G401 (cell line): ENCODE data around the gene LRFN5. TPM values are rescaled to one million over a fixed set of nuclear protein-coding genes. Genes with fewer than 3 reads are reported as not detected.
A peak's percentile ranks its signal among the peaks of the same experiment; 100 is the strongest.
"Not testable (repeated sequence)": the region's sequence is repeated elsewhere in the genome, so short reads cannot be mapped to it uniquely, and the experiment has no call there.

Experiments used
- DNase-seq: peaks from one replicate; pipeline ENCODE4 v3.0.0-alpha.2; 2015; ENCODE audit warnings: low spot score
- in situ Hi-C: cut with HindIII; loops from 2 replicates; pipeline ENCODE4 v1.10.0; 2016; ENCODE audit warnings: low sequenced_read_pairs, mixed read lengths
- total RNA-seq: library from RNA; depleted of rRNA; stranded (reverse); fragments of >200 nt; shearing (Covaris generic); gene quantifications from 2 replicates; pipeline ENCODE4 v1.2.3, GENCODE V29; 2014

The LRFN5 gene
- total RNA-seq, 1 experiment from 2014 or later, result not detected

- no peak for DNase-seq
- in situ Hi-C loops, result no loop called here
These were observed 261.7 kb downstream of the LRFN5 start for GRCh38 chr14:41868396-41868795.

- in situ Hi-C loops, result no loop called here
- DNase-seq, result no peak
These were observed 266.4 kb downstream of the LRFN5 start for GRCh38 chr14:41872931-41873685.

- in situ Hi-C loops, result no loop called here
- no peak for DNase-seq
These were observed 267.1 kb downstream of the LRFN5 start for GRCh38 chr14:41873686-41874317.

- in situ Hi-C loops, result no loop called here
- peak; percentile 15 for DNase-seq
These were observed 268.4 kb downstream of the LRFN5 start for GRCh38 chr14:41875116-41875515.

- in situ Hi-C loops, result no loop called here
- no peak for DNase-seq
These were observed 271.6 kb downstream of the LRFN5 start for GRCh38 chr14:41878321-41878720.

GRCh38 chr14:41891624-41892023, 284.9 kb downstream of the LRFN5 start:
- no peak for DNase-seq
- in situ Hi-C loops, result no loop called here

- no peak for DNase-seq
- in situ Hi-C loops, result no loop called here
These were observed 292.7 kb downstream of the LRFN5 start for GRCh38 chr14:41899416-41899815.

- in situ Hi-C loops, result no loop called here
- no peak for DNase-seq
These were observed 294.0 kb downstream of the LRFN5 start for GRCh38 chr14:41900644-41901043.

- DNase-seq, result no peak
- in situ Hi-C loops, result no loop called here
These were observed 294.4 kb downstream of the LRFN5 start for GRCh38 chr14:41901089-41901488.

GRCh38 chr14:41905394-41905964, 298.8 kb downstream of the LRFN5 start:
- no peak for DNase-seq
- in situ Hi-C loops, result no loop called here

GRCh38 chr14:41911155-41911554, 304.5 kb downstream of the LRFN5 start:
- in situ Hi-C loops, DNase-seq: not testable (repeated sequence)

GRCh38 chr14:41913398-41913797, 306.7 kb downstream of the LRFN5 start:
- in situ Hi-C loops, result no loop called here
- DNase-seq, result no peak

GRCh38 chr14:41915732-41916131, 309.1 kb downstream of the LRFN5 start:
- in situ Hi-C loops, result no loop called here
- no peak for DNase-seq

GRCh38 chr14:41916313-41916712, 309.6 kb downstream of the LRFN5 start:
- in situ Hi-C loops, result no loop called here
- no peak for DNase-seq

- in situ Hi-C loops, result no loop called here
- peak; percentile 20 for DNase-seq
These were observed 318.7 kb downstream of the LRFN5 start for GRCh38 chr14:41925409-41925808.

GRCh38 chr14:41950428-41951151, 343.9 kb downstream of the LRFN5 start:
- in situ Hi-C loops, result no loop called here
- no peak for DNase-seq
